ENCODE data around the gene CHFR. TPM values are rescaled to one million over a fixed set of nuclear protein-coding genes. Genes with fewer than 3 reads are reported as not detected.

Gene CHFR
- total RNA-seq, 4 donors from 2014 or later: 36.1 to 58.6 (median 39.8) TPM

- TF ChIP-seq EP300 (IDR thresholded peaks at IDR 0.05) (no peak), CTCF (IDR thresholded peaks at IDR 0.05) (no peak), POLR2A (IDR thresholded peaks at IDR 0.05) (no peak)
Measured at GRCh38 chr12:132788375-132789098, 98.9 kb downstream of the CHFR start.

GRCh38 chr12:132787877-132788276, 99.5 kb downstream of the CHFR start:
- Histone ChIP-seq H3K4me3 (no peak overlapping the region), H3K27ac (no peak overlapping the region), H3K4me1 (no peaks in the 10 kb centered on the region), H3K27me3 (no peaks in the 10 kb centered on the region), H3K9me3 (no peaks in the 10 kb centered on the region), H3K36me3 (peaks cover 2 to 92% (median 43%) of the 10 kb centered on the region in 3 donors)
- DNase-seq (ENCODE audit: low spot score in 2 of 2): no peak
- no peak for TF ChIP-seq EP300 (IDR thresholded peaks at IDR 0.05)
- TF ChIP-seq POLR2A (IDR thresholded peaks at IDR 0.05): no peak
- TF ChIP-seq CTCF (IDR thresholded peaks at IDR 0.05): no peak
- 92 to 97% methylated on average over 10 to 13 of the region's 15 CpGs for WGBS, 2 donors

More at GRCh38 chr12:132788375-132789098, 98.9 kb downstream of the CHFR start:
- no peak for DNase-seq (ENCODE audit: low spot score in 2 of 2)
- H3K27me3 ChIP-seq: no peaks in the 10 kb centered on the region
- H3K27ac ChIP-seq: no peak overlapping the region
- H3K4me1 ChIP-seq: no peaks in the 10 kb centered on the region
- H3K4me3 ChIP-seq: no peak overlapping the region
- peaks cover 2 to 87% (median 43%) of the 10 kb centered on the region in 3 donors for H3K36me3 ChIP-seq
- H3K9me3 ChIP-seq: no peaks in the 10 kb centered on the region
- WGBS, 2 donors: 94 to 98% methylated on average over 23 to 29 of the region's 29 CpGs

- Histone ChIP-seq H3K36me3 (peaks cover 2 to 92% (median 43%) of the 10 kb centered on the region in 3 donors), H3K27ac (no peak overlapping the region), H3K4me3 (no peak overlapping the region), H3K27me3 (no peaks in the 10 kb centered on the region), H3K4me1 (no peaks in the 10 kb centered on the region), H3K9me3 (no peaks in the 10 kb centered on the region)
- WGBS, 2 donors: 90 to 94% methylated on average over 15 to 21 of the region's 21 CpGs
- DNase-seq (ENCODE audit: low spot score in 2 of 2): no peak
- TF ChIP-seq POLR2A (IDR thresholded peaks at IDR 0.05): no peak
- no peak for TF ChIP-seq EP300 (IDR thresholded peaks at IDR 0.05)
- no peak for TF ChIP-seq CTCF (IDR thresholded peaks at IDR 0.05)
Measured at GRCh38 chr12:132786192-132786591, 101.2 kb downstream of the CHFR start.

GRCh38 chr12:132784580-132784979, 102.8 kb downstream of the CHFR start:
- Histone ChIP-seq H3K4me1 (no peaks in the 10 kb centered on the region), H3K4me3 (no peak overlapping the region), H3K27ac (no peak overlapping the region), H3K27me3 (no peaks in the 10 kb centered on the region), H3K9me3 (no peaks in the 10 kb centered on the region), H3K36me3 (peaks cover 2 to 93% (median 44%) of the 10 kb centered on the region in 3 donors)
- TF ChIP-seq CTCF (IDR thresholded peaks at IDR 0.05) (no peak), EP300 (IDR thresholded peaks at IDR 0.05) (no peak), POLR2A (IDR thresholded peaks at IDR 0.05) (no peak)
- DNase-seq (ENCODE audit: low spot score in 2 of 2): no peak
- WGBS, 2 donors: 88 to 89% methylated on average over 9 of the region's 9 CpGs

GRCh38 chr12:132783917-132784531, 103.4 kb downstream of the CHFR start:
- TF ChIP-seq POLR2A (IDR thresholded peaks at IDR 0.05) (no peak), EP300 (IDR thresholded peaks at IDR 0.05) (peak in 1 of 2 donors; percentile 30), CTCF (IDR thresholded peaks at IDR 0.05) (no peak)
- Histone ChIP-seq H3K4me3 (no peak overlapping the region), H3K36me3 (peaks cover 2 to 93% (median 41%) of the 10 kb centered on the region in 3 donors), H3K27me3 (no peaks in the 10 kb centered on the region), H3K4me1 (no peaks in the 10 kb centered on the region), H3K9me3 (no peaks in the 10 kb centered on the region), H3K27ac (no peak overlapping the region)
- peak in 1 of 2 donors; percentile 29 for DNase-seq (ENCODE audit: low spot score in 2 of 2)
- WGBS, 2 donors: 84 to 85% methylated on average over 22 of the region's 22 CpGs

All from tibial nerve (tissue), 4 donors.